Stimulated activated CD4-positive, alpha-beta T cell treated with anti-CD3 and anti-CD28 coated beads, Interleukin-12 subunit alpha, Interleukin-12 subunit beta, amount 100 ng/mL, for 24 hours (primary cell): ENCODE results near the gene POLR3K.

ENCODE experiments used
- DNase-seq, 2 experiments: peaks; one replicate each; pipeline ENCODE4 v3.0.0-alpha.2; 2020; ENCODE audit warnings: low read depth in 2 of 2

POLR3K gene

DNA sequence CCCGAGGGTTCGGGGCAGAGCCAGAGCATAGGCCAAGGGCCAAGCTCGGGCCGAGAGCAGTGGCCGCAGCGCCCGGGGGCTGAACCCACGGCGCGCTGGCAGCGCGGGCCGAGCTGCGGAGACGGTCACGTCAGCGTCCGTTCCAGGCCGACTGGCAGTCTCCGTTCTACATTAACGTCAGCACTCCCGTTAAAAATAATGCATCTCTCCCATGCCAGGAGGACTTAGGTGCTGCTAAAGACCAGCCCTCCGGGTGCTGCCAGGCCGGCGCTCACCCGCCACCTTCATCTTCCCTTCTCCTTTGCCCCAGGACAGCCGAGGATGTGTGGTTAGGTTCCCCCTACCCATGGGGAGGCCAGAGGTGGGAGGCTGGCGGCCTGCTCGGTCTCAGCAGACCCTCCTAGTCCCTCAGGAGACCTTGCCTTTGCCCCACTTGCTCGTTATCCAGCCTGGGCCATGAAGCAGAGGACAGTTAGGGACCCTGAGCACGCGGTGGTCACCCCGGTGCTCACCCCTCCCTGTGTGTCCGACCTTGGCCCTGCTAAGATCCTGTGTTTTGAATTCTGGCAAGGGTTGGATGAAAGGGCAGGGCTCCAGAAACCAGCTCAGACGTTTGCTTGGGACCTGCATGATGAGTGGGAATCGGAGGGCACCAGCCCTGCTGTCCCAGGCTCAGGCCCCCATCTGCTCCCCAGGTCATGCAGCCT, 25.2 kb upstream of the POLR3K start:
- no peak for DNase-seq

- peak; percentile 63 to 81 for DNase-seq
Measured at GRCh38 chr16:77807-78443, 24.5 kb upstream of the POLR3K start, which contains the start of gene MPG. Gene MPG, plus strand, starts transcription at chr16:78225. Its CDS starts 85 bp downstream, at chr16:78310.

GRCh38 chr16:77273-77806, 23.9 kb upstream of the POLR3K start:
- peak in 1 of 2 experiments; percentile 33 for DNase-seq

DNA sequence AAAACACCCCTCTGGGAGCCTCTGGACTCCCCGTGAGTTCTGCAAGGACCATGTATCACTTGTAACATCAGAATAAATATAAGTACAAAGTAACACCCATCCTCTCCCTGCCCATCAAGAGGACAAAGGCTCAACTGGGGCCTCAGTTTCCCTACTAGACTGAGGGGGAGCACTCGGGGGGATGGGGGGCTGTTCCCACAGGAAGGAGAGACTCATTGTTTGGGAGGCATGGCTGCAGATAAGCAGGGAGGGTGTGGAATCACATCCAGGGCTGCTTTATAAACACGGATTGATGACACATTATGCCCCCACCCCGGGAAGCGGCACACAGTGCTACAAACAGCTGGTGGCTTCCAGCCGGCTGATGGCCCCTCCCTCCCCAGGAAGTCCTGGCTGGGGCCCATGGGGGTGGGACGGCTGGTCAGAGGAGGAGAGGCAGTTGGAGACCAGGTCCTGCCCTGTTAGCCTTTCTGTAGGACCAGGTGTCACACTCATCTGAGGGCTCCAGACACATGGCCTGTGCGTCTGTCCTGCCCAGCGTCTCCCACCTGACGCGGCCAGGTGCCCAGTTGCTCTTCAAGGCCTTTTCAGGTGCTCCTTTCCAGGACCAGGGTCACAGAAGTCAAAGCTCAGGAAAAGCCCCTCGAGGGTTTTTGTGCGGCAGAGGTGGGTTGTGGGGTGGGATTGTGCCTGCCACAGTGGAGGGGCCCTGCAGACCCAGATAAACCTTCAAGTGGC, 23.3 kb upstream of the POLR3K start:
- no peak for DNase-seq

GRCh38 chr16:75580-76501, 22.4 kb upstream of the POLR3K start:
- no peak for DNase-seq

DNA sequence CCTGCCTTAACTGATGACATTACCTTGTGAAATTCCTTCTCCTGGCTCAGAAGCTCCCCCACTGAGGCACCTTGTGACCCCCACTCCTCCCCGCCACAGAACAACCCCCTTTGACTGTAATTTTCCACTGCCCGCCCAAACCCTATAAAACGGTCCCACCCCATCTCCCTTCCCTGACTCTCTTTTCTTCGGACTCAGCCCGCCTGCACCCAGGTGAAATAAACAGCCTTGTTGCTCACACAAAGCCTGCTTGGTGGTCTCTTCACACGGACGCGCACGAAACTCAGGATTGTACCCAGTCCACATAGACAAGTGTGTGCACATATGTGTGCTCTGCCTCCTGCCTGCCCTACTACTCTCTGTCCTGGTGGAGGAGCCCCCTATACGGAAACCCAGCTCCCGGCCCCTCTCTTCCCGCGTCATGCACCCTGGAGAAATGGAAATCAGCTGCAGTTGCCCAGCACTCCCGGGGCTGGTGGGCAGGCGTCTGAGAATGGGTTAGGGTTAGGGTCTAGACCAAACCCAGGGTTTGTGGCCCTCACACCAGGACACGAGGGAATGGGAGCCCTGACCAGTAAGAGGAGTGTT, 21.4 kb upstream of the POLR3K start:
- no peak for DNase-seq

- DNase-seq: no peak
Measured at GRCh38 chr16:74051-74746, 20.8 kb upstream of the POLR3K start.

- no peak for DNase-seq
Measured at GRCh38 chr16:72561-73548, 19.4 kb upstream of the POLR3K start, which contains the start of gene RHBDF1. Gene RHBDF1, minus strand, starts transcription at chr16:72631. Its CDS starts 7,616 bp downstream, at chr16:65015.

GRCh38 chr16:71540-72401, 18.4 kb upstream of the POLR3K start:
- DNase-seq: no peak

DNA sequence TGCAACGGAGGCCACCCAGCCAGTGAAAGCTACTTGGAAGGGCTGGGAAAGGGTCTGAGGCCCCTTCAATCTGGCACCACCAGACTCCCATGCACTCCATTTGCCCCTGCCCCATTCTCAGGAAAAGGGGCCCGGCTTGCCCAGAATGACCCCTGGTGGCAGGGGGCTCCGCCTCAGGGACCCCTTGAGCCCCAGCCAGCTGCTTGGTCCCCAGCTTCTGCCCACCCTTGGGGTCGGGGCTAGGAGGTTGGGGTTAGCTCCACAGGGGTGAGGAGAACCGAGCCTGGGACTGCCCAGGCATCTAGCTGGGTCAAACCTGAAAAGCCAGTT, 17.8 kb upstream of the POLR3K start:
- DNase-seq: no peak

- no peak for DNase-seq
Measured at GRCh38 chr16:69181-69580, 15.8 kb upstream of the POLR3K start.

DNA sequence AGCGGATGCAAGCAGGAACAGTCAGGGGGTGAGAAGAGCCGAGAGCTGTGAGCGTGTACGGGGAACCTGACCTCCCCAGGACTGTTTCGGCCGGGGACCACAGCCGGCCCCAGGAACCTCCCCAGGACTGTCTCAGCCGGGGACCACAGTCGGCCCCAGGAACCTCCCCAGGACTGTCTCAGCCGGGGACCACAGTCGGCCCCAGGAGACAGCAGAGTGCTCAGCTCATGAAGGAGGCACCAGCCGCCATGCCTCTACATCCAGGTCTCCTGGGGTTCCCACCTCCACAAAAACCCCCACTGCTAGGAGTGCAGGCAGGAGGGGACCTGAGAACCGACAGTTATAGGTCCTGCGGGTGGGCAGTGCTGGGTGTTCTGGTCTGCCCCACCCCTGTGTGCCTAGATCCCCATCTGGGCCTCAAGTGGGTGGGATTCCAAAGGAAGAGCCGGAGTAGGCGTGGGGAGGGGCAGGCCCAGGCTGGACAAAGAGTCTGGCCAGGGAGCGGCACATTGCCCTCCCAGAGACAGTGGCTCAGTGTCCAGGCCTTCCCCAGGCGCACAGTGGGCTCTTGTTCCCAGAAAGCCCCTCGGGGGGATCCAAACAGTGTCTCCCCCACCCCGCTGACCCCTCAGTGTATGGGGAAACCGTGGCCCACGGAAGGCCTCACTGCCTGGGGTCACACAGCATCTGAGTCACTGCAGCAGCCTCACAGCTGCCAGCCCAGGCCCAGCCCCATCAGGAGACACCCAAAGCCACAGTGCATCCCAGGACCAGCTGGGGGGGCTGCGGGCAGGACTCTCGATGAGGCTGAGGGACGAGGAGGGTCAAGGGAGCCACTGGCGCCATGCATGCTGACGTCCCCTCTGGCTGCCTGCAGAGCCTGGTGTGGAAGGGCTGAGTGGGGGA, 14.7 kb upstream of the POLR3K start:
- DNase-seq: no peak

- no peak for DNase-seq
Measured at GRCh38 chr16:67183-67791, 13.9 kb upstream of the POLR3K start.

DNA sequence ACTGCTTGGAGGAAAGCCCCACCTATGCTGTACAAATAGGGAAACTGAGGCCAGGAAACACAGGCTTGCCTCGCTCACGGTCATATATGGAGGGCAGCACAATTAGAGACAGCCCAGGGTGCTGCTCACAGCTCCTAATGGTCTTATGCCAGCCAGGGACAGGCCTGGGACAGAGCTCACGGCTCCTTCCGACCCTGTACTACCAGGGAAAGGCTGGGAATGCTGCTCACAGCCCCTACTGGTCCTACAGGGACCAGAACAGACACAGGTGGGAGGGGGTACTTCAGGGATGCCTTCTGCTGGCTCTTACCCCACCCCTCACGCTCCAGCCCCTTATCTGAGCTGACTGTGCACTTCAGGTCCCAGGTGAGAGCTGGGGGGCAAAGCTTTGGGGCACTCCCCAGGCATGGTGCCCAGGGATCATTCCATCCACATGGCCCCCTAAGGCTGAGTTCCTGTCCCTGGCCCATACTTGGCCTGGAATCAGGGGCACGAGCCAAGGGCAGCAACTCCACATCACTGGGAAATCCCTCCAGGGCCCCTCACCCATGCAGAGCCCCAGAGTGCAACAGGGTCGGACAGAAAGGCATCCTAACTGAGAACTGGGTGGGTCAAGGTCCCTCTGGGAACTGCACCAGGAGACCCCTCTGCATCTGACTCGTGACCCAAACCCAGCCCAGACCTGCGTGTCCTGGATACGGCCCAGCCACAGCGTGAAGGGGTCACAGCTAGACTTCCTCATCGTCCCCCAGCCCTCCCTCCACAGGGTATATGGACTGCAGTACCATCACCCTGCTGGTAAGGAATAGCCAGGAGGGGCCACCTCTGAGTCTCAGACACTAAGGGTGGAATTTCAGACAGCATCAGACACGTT, 13.1 kb upstream of the POLR3K start:
- DNase-seq: no peak

DNA sequence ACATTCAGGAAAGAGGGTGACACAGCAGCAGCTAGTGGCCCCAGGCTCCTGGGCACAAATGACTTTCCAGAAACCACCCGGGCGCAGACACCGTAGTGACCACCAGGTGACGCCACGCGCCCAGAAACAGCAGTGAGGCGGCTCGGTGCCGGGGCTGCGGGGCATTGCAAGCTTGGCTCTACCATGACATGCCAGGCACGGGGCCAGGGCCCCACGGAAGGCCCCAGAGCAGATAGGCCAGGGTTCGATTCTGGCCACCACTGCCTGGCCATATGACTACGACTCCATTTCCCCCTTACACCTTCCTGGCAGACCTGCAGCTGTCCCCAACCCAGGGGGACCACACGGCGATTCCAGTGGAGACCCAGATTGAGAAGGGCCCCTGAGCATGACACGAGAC, 12.3 kb upstream of the POLR3K start:
- DNase-seq: peak; percentile 74 to 83

DNA sequence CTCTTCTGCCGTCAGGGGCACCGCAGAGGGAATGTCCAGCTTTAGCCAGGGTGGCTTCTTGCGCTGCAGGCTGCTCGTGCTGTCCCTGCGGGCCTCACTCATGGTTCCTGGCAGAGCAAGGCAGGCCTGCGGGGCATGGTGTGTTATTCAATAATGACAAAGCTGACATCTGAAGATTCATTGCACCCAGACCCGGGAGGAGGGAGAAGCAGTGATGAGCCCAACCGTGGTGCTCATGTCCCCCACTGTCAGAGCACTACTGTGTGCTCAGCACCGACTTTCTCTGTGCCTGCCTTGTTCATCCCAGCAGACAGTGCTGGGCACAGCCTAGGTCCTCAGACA, 11.5 kb upstream of the POLR3K start:
- no peak for DNase-seq
